ENCODE data around the gene DRAXIN. TPM values are rescaled to one million over a fixed set of nuclear protein-coding genes. Genes with fewer than 3 reads are reported as not detected.

Gene DRAXIN
- total RNA-seq, 2 experiments from 2014 or later, result 0.15 to 0.19 TPM

GRCh38 chr1:11690397-11691301 lies 861 bp upstream of the DRAXIN start:
- Histone ChIP-seq H2AFZ (ENCODE audit: low read length) (no peak overlapping the region), H3K9me2 (ENCODE audit: insufficient read depth, low read length) (no peaks in the 10 kb centered on the region), H3K9me3 (ENCODE audit: low read length) (no peaks in the 10 kb centered on the region), H3K4me1 (ENCODE audit: insufficient read depth, low read length, poor library complexity, severe bottlenecking) (no peaks in the 10 kb centered on the region), H3K4me3 (ENCODE audit: low read depth, low read length, poor library complexity, severe bottlenecking) (no peak overlapping the region), H3K27ac (ENCODE audit: low read depth, low read length, poor library complexity, severe bottlenecking) (no peak overlapping the region), H3K79me2 (ENCODE audit: insufficient read depth, low read depth, low read length) (no peaks in the 10 kb centered on the region), H3K4me2 (ENCODE audit: low read length) (no peak overlapping the region), H3K36me3 (ENCODE audit: insufficient read depth, low read length) (no peaks in the 10 kb centered on the region), H4K20me1 (ENCODE audit: insufficient read depth, low read length) (no peaks in the 10 kb centered on the region)
- intact Hi-C loops (cut with micrococcal nuclease; ENCODE audit: unreplicated experiment), result no loop called here
- TF ChIP-seq, protein P1, sequence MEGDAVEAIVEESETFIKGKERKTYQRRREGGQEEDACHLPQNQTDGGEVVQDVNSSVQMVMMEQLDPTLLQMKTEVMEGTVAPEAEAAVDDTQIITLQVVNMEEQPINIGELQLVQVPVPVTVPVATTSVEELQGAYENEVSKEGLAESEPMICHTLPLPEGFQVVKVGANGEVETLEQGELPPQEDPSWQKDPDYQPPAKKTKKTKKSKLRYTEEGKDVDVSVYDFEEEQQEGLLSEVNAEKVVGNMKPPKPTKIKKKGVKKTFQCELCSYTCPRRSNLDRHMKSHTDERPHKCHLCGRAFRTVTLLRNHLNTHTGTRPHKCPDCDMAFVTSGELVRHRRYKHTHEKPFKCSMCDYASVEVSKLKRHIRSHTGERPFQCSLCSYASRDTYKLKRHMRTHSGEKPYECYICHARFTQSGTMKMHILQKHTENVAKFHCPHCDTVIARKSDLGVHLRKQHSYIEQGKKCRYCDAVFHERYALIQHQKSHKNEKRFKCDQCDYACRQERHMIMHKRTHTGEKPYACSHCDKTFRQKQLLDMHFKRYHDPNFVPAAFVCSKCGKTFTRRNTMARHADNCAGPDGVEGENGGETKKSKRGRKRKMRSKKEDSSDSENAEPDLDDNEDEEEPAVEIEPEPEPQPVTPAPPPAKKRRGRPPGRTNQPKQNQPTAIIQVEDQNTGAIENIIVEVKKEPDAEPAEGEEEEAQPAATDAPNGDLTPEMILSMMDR (conservative IDR thresholded peaks at IDR 0.05; ENCODE audit: low read length), result no peak
- no peak for TF ChIP-seq EZH2phosphoT487 (IDR thresholded peaks at IDR 0.05; ENCODE audit: borderline replicate concordance, low read depth, low read length)
- no peak for DNase-seq (ENCODE audit: low spot score)
- BruUV-seq (replicated peaks), result no TSS peak
- ChIA-PET POLR2A (interaction anchor here (0.6 kb wide), 1 partner anchor 21 kb away, joined by 3 read pairs; no protein-coding TSS in a partner anchor), CTCF (ENCODE audit: unreplicated experiment) (interaction anchor here (0.5 kb wide), 1 partner anchor 469 kb away, joined by 5 read pairs; no protein-coding TSS in a partner anchor)

DNA sequence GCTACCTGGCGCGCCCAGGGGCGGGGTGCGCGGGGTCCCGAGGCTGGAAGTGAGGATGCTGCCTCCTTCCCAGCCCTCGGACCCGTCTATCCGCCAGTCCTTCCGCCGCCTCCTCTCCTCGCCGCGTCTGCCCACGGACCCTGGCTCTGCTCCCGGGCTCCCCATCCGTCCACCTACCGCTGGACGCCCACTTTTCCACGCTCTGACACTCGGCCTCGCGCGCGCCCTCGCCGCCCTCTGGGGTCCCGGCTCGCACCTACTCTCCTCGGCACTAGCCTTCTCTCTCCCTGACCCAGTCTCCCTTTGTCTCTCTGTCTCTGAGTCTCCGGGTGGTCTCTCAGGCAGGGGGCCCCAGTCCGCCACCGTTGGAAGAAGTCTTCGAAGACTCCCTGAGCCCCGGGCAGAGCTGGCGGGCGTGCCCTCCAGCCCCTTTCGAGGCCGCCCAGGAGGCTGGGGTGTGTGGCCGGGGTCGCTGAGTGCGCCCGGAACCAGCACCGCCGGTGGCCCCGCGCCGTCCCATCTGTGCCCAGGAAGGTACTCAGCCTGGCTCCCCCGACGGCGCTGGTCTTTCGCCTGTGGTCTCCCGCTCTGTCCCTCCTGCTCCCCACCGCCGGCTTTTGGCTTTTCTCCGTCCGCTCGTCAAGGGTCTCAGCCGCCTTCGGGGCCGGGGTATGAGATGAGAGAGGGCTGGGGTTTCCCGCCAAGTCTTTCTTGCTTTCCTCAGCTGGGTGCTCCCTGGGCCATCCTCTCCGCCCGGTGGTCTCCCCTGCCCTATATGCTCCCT lies 610 bp downstream of the DRAXIN start:
- no TSS peak for BruUV-seq (replicated peaks)
- CTCF ChIA-PET (ENCODE audit: unreplicated experiment), result no interaction called here

More for the DNA sequence above, 610 bp downstream of the DRAXIN start:
- H3K27ac ChIP-seq (ENCODE audit: low read depth, low read length, poor library complexity, severe bottlenecking), result no peak overlapping the region
- no peaks in the 10 kb centered on the region for H4K20me1 ChIP-seq (ENCODE audit: insufficient read depth, low read length)
- H3K79me2 ChIP-seq (ENCODE audit: insufficient read depth, low read depth, low read length), result no peaks in the 10 kb centered on the region
- H3K4me3 ChIP-seq (ENCODE audit: low read depth, low read length, poor library complexity, severe bottlenecking), result no peak overlapping the region
- no peak for DNase-seq (ENCODE audit: low spot score)
- POLR2A ChIA-PET, result interaction anchor here (0.5 kb wide), 1 partner anchor 1727 kb away, joined by 4 read pairs; no protein-coding TSS in a partner anchor
- TF ChIP-seq, protein P1 (conservative IDR thresholded peaks at IDR 0.05; ENCODE audit: low read length), result no peak
- no peak for TF ChIP-seq EZH2phosphoT487 (IDR thresholded peaks at IDR 0.05; ENCODE audit: borderline replicate concordance, low read depth, low read length)
- no peaks in the 10 kb centered on the region for H3K9me3 ChIP-seq (ENCODE audit: low read length)
- H3K9me2 ChIP-seq (ENCODE audit: insufficient read depth, low read length), result no peaks in the 10 kb centered on the region
- intact Hi-C loops (cut with micrococcal nuclease; ENCODE audit: unreplicated experiment), result no loop called here
- H3K4me1 ChIP-seq (ENCODE audit: insufficient read depth, low read length, poor library complexity, severe bottlenecking), result no peaks in the 10 kb centered on the region
- no peaks in the 10 kb centered on the region for H3K36me3 ChIP-seq (ENCODE audit: insufficient read depth, low read length)
- no peak overlapping the region for H2AFZ ChIP-seq (ENCODE audit: low read length)
- H3K4me2 ChIP-seq (ENCODE audit: low read length), result no peak overlapping the region

All from OCI-LY7 (cell line).